Thyroid gland (tissue), 4 donors: Measurements from ENCODE around the gene TC2N. TPM values are rescaled to one million over a fixed set of nuclear protein-coding genes. Genes with fewer than 3 reads are reported as not detected.

ENCODE experiments used
- DNase-seq, 2 donors: peaks; one replicate each; pipeline ENCODE4 v3.0.0-alpha.2; 2019
- H3K27ac ChIP-seq, 3 donors: fragments of 200-600 bp; sonication (generic); 1 replicate in 2 of 3; 2 replicates in 1 of 3; pipeline ENCODE4 v1.5.1; 2016 to 2019; ENCODE audit warnings: mild to moderate bottlenecking in 1 of 3, moderate library complexity in 1 of 3
- H3K27me3 ChIP-seq: fragments of 200-600 bp; sonication (generic); one replicate; pipeline ENCODE4 v1.5.1; 2019
- H3K36me3 ChIP-seq, 2 donors: fragments of 200-600 bp; sonication (generic); one replicate each; pipeline ENCODE4 v1.5.1; 2016 to 2019
- H3K4me1 ChIP-seq, 2 donors: fragments of 200-600 bp; sonication (generic); one replicate each; pipeline ENCODE4 v1.5.1; 2017 to 2019
- H3K4me3 ChIP-seq, 3 donors: fragments of 200-600 bp; sonication (generic); replicated peaks in 1 of 3; 1 replicate in 2 of 3; 2 replicates in 1 of 3; pipeline ENCODE4 v1.5.1; 2016; ENCODE audit warnings: mild to moderate bottlenecking in 1 of 3
- H3K9me3 ChIP-seq: fragments of 200-600 bp; sonication (generic); one replicate; pipeline ENCODE4 v1.5.1; 2017
- POLR2A ChIP-seq, 2 donors: fragments of 450-650 bp; IDR thresholded peaks; one replicate each; pipeline ENCODE4 v1.6.1; 2017; ENCODE audit warnings: antibody characterized with exemption in 2 of 2, mild to moderate bottlenecking in 2 of 2, moderate library complexity in 1 of 2
- WGBS, 2 donors: methylation state at CpG; one replicate each; pipeline ENCODE4 v1.1.5; 2017; 5-methylcytosine and 5-hydroxymethylcytosine counted together
- intact Hi-C: fragments of 100-400 bp; cut with DNase I; formaldehyde crosslinking; loops from one replicate; pipeline ENCODE4 v1.15.1; 2023
- total RNA-seq, 4 donors: library from RNA; depleted of rRNA; stranded (reverse); fragments of >200 nt; gene quantifications; one replicate each; pipeline ENCODE4 v1.2.3, GENCODE V29; 2016
- TF ChIP-seq, protein P1 (sequence below), 6 experiments: fragments of 200-600 bp in 3 of 6; fragments of 450-650 bp in 3 of 6; sonication (generic) in 3 of 6; IDR thresholded peaks; one replicate each; pipeline ENCODE4 v1.5.1; 2016 to 2019; ENCODE audit warnings: antibody characterized with exemption in 6 of 6, mild to moderate bottlenecking in 2 of 6, inconsistent platforms in 1 of 6, moderate library complexity in 1 of 6

Gene TC2N
- total RNA-seq, 4 donors from 2014 or later, result 57.5 to 102 (median 78.0) TPM

DNA sequence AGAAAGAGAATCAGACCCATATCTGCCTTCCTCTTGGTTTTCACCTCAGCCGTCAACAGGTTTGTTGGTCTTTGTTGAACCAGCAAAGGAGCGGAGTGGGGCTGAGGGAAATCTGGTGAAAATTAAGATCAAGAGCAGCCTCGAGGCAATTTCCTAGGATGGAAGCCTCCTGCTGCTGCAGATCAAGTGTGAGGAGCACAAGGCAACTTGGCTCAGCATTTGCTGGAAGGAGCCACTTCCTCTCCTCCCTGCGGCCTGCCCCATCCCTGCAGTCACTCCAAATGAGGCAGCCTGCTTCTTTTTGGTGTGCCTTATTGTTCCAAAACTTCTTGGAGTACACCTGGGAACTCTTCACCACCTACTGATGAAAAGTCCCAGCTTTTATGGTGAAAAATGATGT, 4.9 kb downstream of the TC2N start:
- TF ChIP-seq, protein P1, sequence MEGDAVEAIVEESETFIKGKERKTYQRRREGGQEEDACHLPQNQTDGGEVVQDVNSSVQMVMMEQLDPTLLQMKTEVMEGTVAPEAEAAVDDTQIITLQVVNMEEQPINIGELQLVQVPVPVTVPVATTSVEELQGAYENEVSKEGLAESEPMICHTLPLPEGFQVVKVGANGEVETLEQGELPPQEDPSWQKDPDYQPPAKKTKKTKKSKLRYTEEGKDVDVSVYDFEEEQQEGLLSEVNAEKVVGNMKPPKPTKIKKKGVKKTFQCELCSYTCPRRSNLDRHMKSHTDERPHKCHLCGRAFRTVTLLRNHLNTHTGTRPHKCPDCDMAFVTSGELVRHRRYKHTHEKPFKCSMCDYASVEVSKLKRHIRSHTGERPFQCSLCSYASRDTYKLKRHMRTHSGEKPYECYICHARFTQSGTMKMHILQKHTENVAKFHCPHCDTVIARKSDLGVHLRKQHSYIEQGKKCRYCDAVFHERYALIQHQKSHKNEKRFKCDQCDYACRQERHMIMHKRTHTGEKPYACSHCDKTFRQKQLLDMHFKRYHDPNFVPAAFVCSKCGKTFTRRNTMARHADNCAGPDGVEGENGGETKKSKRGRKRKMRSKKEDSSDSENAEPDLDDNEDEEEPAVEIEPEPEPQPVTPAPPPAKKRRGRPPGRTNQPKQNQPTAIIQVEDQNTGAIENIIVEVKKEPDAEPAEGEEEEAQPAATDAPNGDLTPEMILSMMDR (IDR thresholded peaks at IDR 0.05), result no peak
- TF ChIP-seq POLR2A (IDR thresholded peaks at IDR 0.05), result no peak
- Histone ChIP-seq H3K27ac (no peak overlapping the region), H3K4me1 (no peaks in the 10 kb centered on the region), H3K4me3 (no peak overlapping the region), H3K9me3 (no peaks in the 10 kb centered on the region), H3K36me3 (no peaks in the 10 kb centered on the region), H3K27me3 (no peaks in the 10 kb centered on the region)
- intact Hi-C loops, result no loop called here
- DNase-seq, result no peak
- 77 to 81% methylated on average over 4 of the region's 4 CpGs for WGBS, 2 donors

GRCh38 chr14:91861091-91861490, 6.2 kb downstream of the TC2N start:
- no peak for TF ChIP-seq POLR2A (IDR thresholded peaks at IDR 0.05)
- TF ChIP-seq, protein P1 (IDR thresholded peaks at IDR 0.05), result no peak
- no peaks in the 10 kb centered on the region for H3K9me3 ChIP-seq
- H3K36me3 ChIP-seq, result no peaks in the 10 kb centered on the region
- intact Hi-C loops, result no loop called here
- WGBS, 2 donors, result 79 to 85% methylated on average over 2 of the region's 2 CpGs
- no peaks in the 10 kb centered on the region for H3K27me3 ChIP-seq
- no peak overlapping the region for H3K27ac ChIP-seq
- H3K4me3 ChIP-seq, result no peak overlapping the region
- no peaks in the 10 kb centered on the region for H3K4me1 ChIP-seq
- no peak for DNase-seq

DNA sequence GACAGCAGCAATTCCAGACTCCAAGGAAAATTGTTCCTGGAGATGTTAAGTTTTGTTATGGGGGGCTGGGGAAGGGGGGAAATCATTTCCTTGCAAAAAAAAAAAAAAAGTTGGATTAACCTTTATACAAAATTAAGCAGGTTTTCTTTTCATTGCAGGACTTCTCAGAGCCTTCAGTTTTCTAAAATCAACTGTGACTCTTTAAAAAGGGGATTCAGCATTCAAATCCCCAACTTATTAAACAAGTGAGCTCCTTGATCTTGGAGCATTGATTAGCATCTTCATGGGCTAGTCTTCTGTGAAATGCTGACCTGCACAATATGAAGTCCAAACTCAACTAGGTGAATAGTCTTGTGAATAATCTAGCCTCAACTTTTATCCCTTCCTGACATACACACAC, 7.1 kb downstream of the TC2N start:
- intact Hi-C loops, result no loop called here
- no peak for DNase-seq
- Histone ChIP-seq H3K4me3 (no peak overlapping the region), H3K27me3 (no peaks in the 10 kb centered on the region), H3K27ac (no peak overlapping the region), H3K36me3 (no peaks in the 10 kb centered on the region), H3K4me1 (no peaks in the 10 kb centered on the region), H3K9me3 (no peaks in the 10 kb centered on the region)
- no peak for TF ChIP-seq POLR2A (IDR thresholded peaks at IDR 0.05)
- TF ChIP-seq, protein P1 (IDR thresholded peaks at IDR 0.05), result no peak

DNA sequence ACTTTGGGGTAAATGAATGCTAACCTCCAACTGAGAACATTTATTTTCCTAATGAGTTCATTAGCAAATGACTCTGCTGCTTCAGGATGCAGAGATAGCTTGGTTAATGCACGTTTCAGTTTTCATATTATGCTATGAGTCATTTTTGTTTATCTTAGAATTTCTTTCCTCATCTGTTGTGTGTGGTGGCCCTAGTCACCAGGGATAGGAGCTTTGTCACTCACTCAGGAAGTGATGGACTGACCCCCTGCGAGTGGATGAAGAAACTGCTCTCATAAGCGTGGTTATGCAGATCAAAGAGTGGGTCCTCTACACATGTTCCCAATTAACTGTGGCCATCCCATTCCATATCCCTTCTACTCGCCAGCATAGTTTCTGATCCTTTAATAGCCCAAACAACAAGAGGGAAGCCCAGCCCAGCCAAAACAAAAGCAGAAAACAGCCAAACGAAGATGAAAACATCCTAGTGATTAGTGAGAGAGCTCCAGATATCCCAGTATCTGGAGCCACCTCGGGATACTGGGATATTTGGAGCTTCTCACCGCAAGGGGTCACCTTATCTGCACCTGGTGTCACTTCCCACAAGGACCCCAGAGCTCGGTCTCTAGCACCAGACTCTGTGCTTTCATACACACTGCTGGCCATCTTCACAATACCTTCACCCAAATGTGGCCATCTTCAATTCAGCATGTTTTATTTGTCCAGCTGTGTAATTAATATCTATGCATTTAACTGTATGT, 8.6 kb downstream of the TC2N start:
- 39 to 49% methylated on average over 8 of the region's 8 CpGs for WGBS, 2 donors
- intact Hi-C loops, result no loop called here

GRCh38 chr14:91857614-91858013, 9.7 kb downstream of the TC2N start:
- no peaks in the 10 kb centered on the region for H3K27me3 ChIP-seq
- no peak for DNase-seq
- 96 to 100% methylated on average over 2 of the region's 2 CpGs for WGBS, 2 donors
- H3K9me3 ChIP-seq, result no peaks in the 10 kb centered on the region
- TF ChIP-seq, protein P1 (IDR thresholded peaks at IDR 0.05), result no peak
- no peak for TF ChIP-seq POLR2A (IDR thresholded peaks at IDR 0.05)
- H3K36me3 ChIP-seq, result no peaks in the 10 kb centered on the region
- H3K4me3 ChIP-seq, result no peak overlapping the region
- H3K4me1 ChIP-seq, result no peaks in the 10 kb centered on the region
- no peak overlapping the region for H3K27ac ChIP-seq
- intact Hi-C loops, result no loop called here

More for the DNA sequence above, 8.6 kb downstream of the TC2N start:
- no peaks in the 10 kb centered on the region for H3K27me3 ChIP-seq
- H3K27ac ChIP-seq, result no peak overlapping the region
- no peaks in the 10 kb centered on the region for H3K36me3 ChIP-seq
- H3K9me3 ChIP-seq, result no peaks in the 10 kb centered on the region
- TF ChIP-seq, protein P1 (IDR thresholded peaks at IDR 0.05), result no peak
- TF ChIP-seq POLR2A (IDR thresholded peaks at IDR 0.05), result no peak
- no peak for DNase-seq
- no peaks in the 10 kb centered on the region for H3K4me1 ChIP-seq
- no peak overlapping the region for H3K4me3 ChIP-seq
